Measurements from ENCODE around the gene CAPN1. TPM values are rescaled to one million over a fixed set of nuclear protein-coding genes. Genes with fewer than 3 reads are reported as not detected.
"Not testable (repeated sequence)": the region's sequence is repeated elsewhere in the genome, so short reads cannot be mapped to it uniquely, and the experiment has no call there.

CAPN1 gene
- total and polyA plus RNA-seq, 2 of the 13 experiments (the other 11 are each of a cell fraction or from before 2014, with no cell fraction given) = 57.3 to 82.6 TPM

DNA sequence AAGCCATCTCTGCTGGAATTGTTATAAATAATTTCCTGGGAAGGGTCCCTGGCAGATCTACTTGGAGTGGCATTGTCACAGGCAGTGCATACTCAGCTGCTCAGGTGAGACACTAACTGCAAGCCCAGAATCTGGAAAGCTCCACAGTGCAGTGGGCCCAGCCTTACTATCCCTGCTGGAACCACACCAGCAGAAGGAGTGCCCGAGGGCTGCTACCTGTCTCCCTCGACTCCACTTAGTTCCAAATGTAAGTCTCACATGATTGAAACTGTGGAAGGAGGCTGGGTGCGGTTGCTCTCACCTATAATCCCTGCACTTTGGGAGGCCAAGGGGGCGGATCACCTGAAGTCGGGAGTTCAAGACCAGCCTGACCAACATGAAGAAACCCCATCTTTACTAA, 33.1 kb upstream of the CAPN1 start (continued):
- no peak for TF ChIP-seq ZHX1 (CRISPR knock-in tag; IDR thresholded peaks at IDR 0.05; ENCODE audit: low read depth)
- TF ChIP-seq HNRNPH1 (optimal IDR thresholded peaks at IDR 0.05; ENCODE audit: low read depth, low read length) = no peak
- no peak for TF ChIP-seq ZFP1 (CRISPR knock-in tag; IDR thresholded peaks at IDR 0.05)
- TF ChIP-seq DDIT3 (CRISPR knock-in tag; IDR thresholded peaks at IDR 0.05) = no peak
- TF ChIP-seq PCBP2 (optimal IDR thresholded peaks at IDR 0.05; ENCODE audit: low read depth, low read length, poor library complexity, severe bottlenecking) = no peak

GRCh38 chr11:65150131-65150508, 31.6 kb upstream of the CAPN1 start:
- ATAC-seq; FAIRE-seq; H4K20me1 ChIP-seq (ENCODE audit: insufficient read depth, low read length); intact Hi-C loops (cut with micrococcal nuclease; ENCODE audit: unreplicated experiment); H3K4me2 ChIP-seq (ENCODE audit: low read depth, low read length); H2AFZ ChIP-seq (ENCODE audit: low read length); H3K36me3 ChIP-seq (replicated peaks in 1 of 2; ENCODE audit: control insufficient read depth in 1 of 2, insufficient read depth in 2 of 2, low read length in 2 of 2); H3K9me3 ChIP-seq (ENCODE audit: low read length); BruUV-seq (replicated peaks); H3K4me3 ChIP-seq (replicated peaks in 1 of 3; ENCODE audit: insufficient read depth in 1 of 3, low read depth in 2 of 3, low read length in 3 of 3); H3K27me3 ChIP-seq (ENCODE audit: control insufficient read depth in 1 of 2, insufficient read depth in 2 of 2, low read length in 2 of 2); H3K9ac ChIP-seq (ENCODE audit: insufficient read depth, low read depth, low read length); in situ Hi-C loops (cut with HindIII; ENCODE audit: extremely low pct_ligation_motif_present, low pct_unique_long_range_greater_than_20kb); H3K79me2 ChIP-seq (ENCODE audit: insufficient read depth, low read length); H3K27ac ChIP-seq (ENCODE audit: extremely low read length, insufficient read depth, low read length); CTCF ChIA-PET (ENCODE audit: low intra/inter-chr PET ratio, low total read pairs); POLR2A ChIA-PET; DNase-seq (ENCODE audit: low spot score): not testable (repeated sequence)
- WGBS (ENCODE audit: low lambda C conversion rate) = 75% methylated on average over 10 of the region's 10 CpGs
- H3K4me1 ChIP-seq (ENCODE audit: insufficient read depth, low read length) = peaks cover 44% of the 10 kb centered on the region
